ENCODE data around the gene LCN2. TPM values are rescaled to one million over a fixed set of nuclear protein-coding genes. Genes with fewer than 3 reads are reported as not detected.
A peak's percentile ranks its signal among the peaks of the same experiment; 100 is the strongest.

Gene LCN2
- total and polyA plus RNA-seq, 7 experiments from 2014 or later = not detected

GRCh38 chr9:128102861-128103588 lies 46.2 kb upstream of the LCN2 start:
- no peaks in the 10 kb centered on the region for H3K27me3 ChIP-seq (ENCODE audit: control insufficient read depth in 2 of 2, insufficient read depth in 2 of 2, low read length in 2 of 2)
- Mint-ChIP-seq H3K4me1 (peaks cover 37 to 74% (median 52%) of the 10 kb centered on the region in 7 donors), H3K9me3 (no peaks in the 10 kb centered on the region), H3K27me3 (no peaks in the 10 kb centered on the region), H3K36me3 (peaks cover 10 to 38% (median 11%) of the 10 kb centered on the region in 5 donors), H3K27ac (peak overlapping the region; percentile 25 to 89 (median 73)), H3K4me3 (peak overlapping the region in 6 of 10 donors; percentile 24 to 56 (median 36))
- H3K9me3 ChIP-seq (ENCODE audit: control insufficient read depth in 2 of 3, low read length in 3 of 3) = no peaks in the 10 kb centered on the region
- peak in 1 of 9 donors; percentile 19 for DNase-seq
- H3K4me3 ChIP-seq (ENCODE audit: low read length) = no peak overlapping the region
- ATAC-seq = peak; percentile 13
- peaks cover 5 to 62% (median 30%) of the 10 kb centered on the region in 3 experiments for H3K36me3 ChIP-seq (ENCODE audit: control insufficient read depth in 2 of 3, insufficient read depth in 3 of 3, low read length in 3 of 3)
- intact Hi-C loops (cut with micrococcal nuclease) = loop anchor here in 1 of 2 donors (1.0 to 2.0 kb wide), 4 partner anchors 10 to 160 kb away; partner anchors contain the start of gene SLC25A25
- peak overlapping the region; percentile 3 for H3K27ac ChIP-seq (ENCODE audit: low read depth, low read length)
- CTCF ChIA-PET = interaction anchor here (0.6 to 2.1 kb wide), 9 partner anchors 10 to 68 kb away, joined by 3 to 10 read pairs (median 3); no protein-coding TSS in a partner anchor
- POLR2A ChIA-PET = interaction anchor here (1.0 to 1.4 kb wide), 4 partner anchors 9 to 121 kb away, joined by 3 to 4 read pairs (median 3); no protein-coding TSS in a partner anchor
- peaks cover 6 to 45% of the 10 kb centered on the region in 2 donors for H3K4me1 ChIP-seq (ENCODE audit: control insufficient read depth in 2 of 2, insufficient read depth in 2 of 2, low read length in 2 of 2)

DNA sequence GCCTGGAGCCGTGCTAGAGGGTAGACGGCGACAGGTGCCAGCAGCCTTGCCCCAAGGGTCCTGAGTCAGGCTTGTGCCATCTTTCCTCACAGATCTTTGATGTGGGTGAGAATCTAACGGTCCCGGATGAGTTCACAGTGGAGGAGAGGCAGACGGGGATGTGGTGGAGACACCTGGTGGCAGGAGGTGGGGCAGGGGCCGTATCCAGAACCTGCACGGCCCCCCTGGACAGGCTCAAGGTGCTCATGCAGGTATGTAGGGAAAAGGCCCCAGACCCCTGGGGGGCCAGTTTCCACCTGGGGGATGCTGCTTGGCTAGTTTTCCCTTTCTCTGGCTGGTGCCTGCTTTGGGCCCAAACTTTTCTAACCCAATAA lies 45.7 kb upstream of the LCN2 start:
- Histone ChIP-seq H3K36me3 (ENCODE audit: control insufficient read depth in 2 of 3, insufficient read depth in 3 of 3, low read length in 3 of 3) (peaks cover 5 to 67% (median 32%) of the 10 kb centered on the region in 3 experiments), H3K27ac (ENCODE audit: low read depth, low read length) (peak overlapping the region; percentile 3), H3K27me3 (ENCODE audit: control insufficient read depth in 2 of 2, insufficient read depth in 2 of 2, low read length in 2 of 2) (no peaks in the 10 kb centered on the region), H3K4me1 (ENCODE audit: control insufficient read depth in 2 of 2, insufficient read depth in 2 of 2, low read length in 2 of 2) (peaks cover 6 to 41% of the 10 kb centered on the region in 2 donors), H3K4me3 (ENCODE audit: low read length) (no peak overlapping the region), H3K9me3 (ENCODE audit: control insufficient read depth in 2 of 3, low read length in 3 of 3) (no peaks in the 10 kb centered on the region)
- peak overlapping the region in 7 of 10 donors; percentile 5 to 56 (median 36) for H3K4me3 Mint-ChIP-seq
- ChIA-PET POLR2A (interaction anchor here (1.0 to 2.2 kb wide), 4 partner anchors 9 to 32 kb away, joined by 3 to 9 read pairs (median 4); no protein-coding TSS in a partner anchor), CTCF (interaction anchor here (0.6 to 2.1 kb wide), 8 partner anchors 11 to 67 kb away, joined by 3 to 10 read pairs (median 4); no protein-coding TSS in a partner anchor)
- peak overlapping the region in 8 of 9 donors; percentile 60 to 89 (median 74) for H3K27ac Mint-ChIP-seq
- no peaks in the 10 kb centered on the region for H3K9me3 Mint-ChIP-seq
- H3K4me1 Mint-ChIP-seq = peaks cover 36 to 68% (median 46%) of the 10 kb centered on the region in 7 donors
- DNase-seq = peak in 7 of 9 donors; percentile 27 to 52 (median 50)
- H3K36me3 Mint-ChIP-seq = peaks cover 10 to 38% (median 11%) of the 10 kb centered on the region in 5 donors
- intact Hi-C loops (cut with micrococcal nuclease) = loop anchor here in 1 of 2 donors (1.0 to 2.0 kb wide), 4 partner anchors 10 to 160 kb away; partner anchors contain the start of gene SLC25A25
- H3K27me3 Mint-ChIP-seq = no peaks in the 10 kb centered on the region
- peak; percentile 77 for ATAC-seq

GRCh38 chr9:128104171-128104618 lies 45.1 kb upstream of the LCN2 start:
- Histone ChIP-seq H3K27ac (ENCODE audit: low read depth, low read length) (peak overlapping the region; percentile 3), H3K27me3 (ENCODE audit: control insufficient read depth in 2 of 2, insufficient read depth in 2 of 2, low read length in 2 of 2) (no peaks in the 10 kb centered on the region), H3K4me1 (ENCODE audit: control insufficient read depth in 2 of 2, insufficient read depth in 2 of 2, low read length in 2 of 2) (peaks cover 6 to 35% of the 10 kb centered on the region in 2 donors), H3K36me3 (ENCODE audit: control insufficient read depth in 2 of 3, insufficient read depth in 3 of 3, low read length in 3 of 3) (peaks cover 5 to 73% (median 32%) of the 10 kb centered on the region in 3 experiments), H3K9me3 (ENCODE audit: control insufficient read depth in 2 of 3, low read length in 3 of 3) (no peaks in the 10 kb centered on the region), H3K4me3 (ENCODE audit: low read length) (no peak overlapping the region)
- H3K4me3 Mint-ChIP-seq = peak overlapping the region in 1 of 10 donors; percentile 2
- ChIA-PET CTCF (interaction anchor here (0.7 to 2.0 kb wide), 6 partner anchors 8 to 129 kb away, joined by 3 to 6 read pairs (median 4); no protein-coding TSS in a partner anchor), POLR2A (interaction anchor here (0.7 to 2.2 kb wide), 2 partner anchors 12 to 356 kb away, joined by 3 to 9 read pairs; no protein-coding TSS in a partner anchor)
- DNase-seq (no peak), ATAC-seq (no peak)
- H3K9me3 Mint-ChIP-seq = no peaks in the 10 kb centered on the region
- H3K36me3 Mint-ChIP-seq = peaks cover 10 to 38% (median 11%) of the 10 kb centered on the region in 5 donors
- intact Hi-C loops (cut with micrococcal nuclease) = no loop called here
- peaks cover 30 to 62% (median 40%) of the 10 kb centered on the region in 7 donors for H3K4me1 Mint-ChIP-seq
- peak overlapping the region in 4 of 9 donors; percentile 45 to 84 (median 70) for H3K27ac Mint-ChIP-seq
- no peaks in the 10 kb centered on the region for H3K27me3 Mint-ChIP-seq

DNA sequence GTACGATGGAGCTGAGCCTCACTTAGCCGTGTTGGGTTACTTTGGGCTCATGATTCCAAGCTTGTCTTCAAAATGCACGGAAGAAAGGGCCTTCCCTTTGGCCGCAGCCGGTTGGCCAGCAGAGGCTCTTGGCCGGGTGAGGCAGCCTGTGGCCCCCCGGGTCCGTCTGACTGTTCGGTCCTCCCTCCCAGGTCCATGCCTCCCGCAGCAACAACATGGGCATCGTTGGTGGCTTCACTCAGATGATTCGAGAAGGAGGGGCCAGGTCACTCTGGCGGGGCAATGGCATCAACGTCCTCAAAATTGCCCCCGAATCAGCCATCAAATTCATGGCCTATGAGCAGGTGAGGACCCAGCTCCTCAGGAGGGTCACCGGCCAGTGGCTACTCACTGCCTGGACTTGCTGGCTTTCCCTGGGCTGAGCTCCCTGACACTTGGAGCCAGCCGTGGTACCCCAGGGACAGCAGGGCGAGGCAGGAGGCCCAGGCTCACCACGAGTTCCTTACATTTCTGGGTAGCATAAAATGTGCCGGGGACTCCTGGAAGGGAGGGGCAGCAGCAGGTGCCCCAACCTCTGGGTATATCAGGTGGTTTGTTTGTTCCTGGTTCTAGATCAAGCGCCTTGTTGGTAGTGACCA lies 43.6 kb upstream of the LCN2 start:
- Histone ChIP-seq H3K27ac (ENCODE audit: low read depth, low read length) (no peak overlapping the region), H3K9me3 (ENCODE audit: control insufficient read depth in 2 of 3, low read length in 3 of 3) (no peaks in the 10 kb centered on the region), H3K4me3 (ENCODE audit: low read length) (no peak overlapping the region), H3K4me1 (ENCODE audit: control insufficient read depth in 2 of 2, insufficient read depth in 2 of 2, low read length in 2 of 2) (peaks cover 6 to 24% of the 10 kb centered on the region in 2 donors), H3K27me3 (ENCODE audit: control insufficient read depth in 2 of 2, insufficient read depth in 2 of 2, low read length in 2 of 2) (no peaks in the 10 kb centered on the region), H3K36me3 (ENCODE audit: control insufficient read depth in 2 of 3, insufficient read depth in 3 of 3, low read length in 3 of 3) (peaks cover 5 to 80% (median 33%) of the 10 kb centered on the region in 3 experiments)
- ChIA-PET CTCF (interaction anchor here (0.6 to 1.4 kb wide), 5 partner anchors 13 to 131 kb away, joined by 3 to 6 read pairs (median 4); no protein-coding TSS in a partner anchor), POLR2A (interaction anchor here (0.6 to 2.2 kb wide), 3 partner anchors 13 to 131 kb away, joined by 3 to 9 read pairs (median 5); no protein-coding TSS in a partner anchor)
- H3K4me3 Mint-ChIP-seq = peak overlapping the region in 1 of 10 donors; percentile 45
- peak overlapping the region in 3 of 9 donors; percentile 2 to 84 (median 41) for H3K27ac Mint-ChIP-seq
- DNase-seq = no peak
- intact Hi-C loops (cut with micrococcal nuclease) = no loop called here
- ATAC-seq = no peak
- H3K9me3 Mint-ChIP-seq = no peaks in the 10 kb centered on the region
- H3K27me3 Mint-ChIP-seq = no peaks in the 10 kb centered on the region
- peaks cover 10 to 44% (median 16%) of the 10 kb centered on the region in 5 donors for H3K36me3 Mint-ChIP-seq
- peaks cover 23 to 52% (median 33%) of the 10 kb centered on the region in 7 donors for H3K4me1 Mint-ChIP-seq

GRCh38 chr9:128106181-128106939 lies 42.9 kb upstream of the LCN2 start:
- no peak overlapping the region for H3K27ac ChIP-seq (ENCODE audit: low read depth, low read length)
- Mint-ChIP-seq H3K36me3 (peaks cover 4 to 39% (median 14%) of the 10 kb centered on the region in 5 donors), H3K4me3 (peak overlapping the region in 6 of 10 donors; percentile 2 to 63 (median 38)), H3K4me1 (peaks cover 18 to 46% (median 33%) of the 10 kb centered on the region in 7 donors), H3K27ac (peak overlapping the region in 8 of 9 donors; percentile 31 to 87 (median 77)), H3K27me3 (no peaks in the 10 kb centered on the region), H3K9me3 (no peaks in the 10 kb centered on the region)
- H3K36me3 ChIP-seq (ENCODE audit: control insufficient read depth in 2 of 3, insufficient read depth in 3 of 3, low read length in 3 of 3) = peaks cover 5 to 73% (median 38%) of the 10 kb centered on the region in 3 experiments
- ATAC-seq = peak; percentile 28
- ChIA-PET CTCF (interaction anchor here (0.6 to 1.4 kb wide), 8 partner anchors 9 to 164 kb away, joined by 3 to 6 read pairs (median 3); no protein-coding TSS in a partner anchor), POLR2A (interaction anchor here (1.0 kb wide), 1 partner anchor 34 kb away, joined by 3 read pairs; no protein-coding TSS in a partner anchor)
- H3K9me3 ChIP-seq (ENCODE audit: control insufficient read depth in 2 of 3, low read length in 3 of 3) = no peaks in the 10 kb centered on the region
- H3K4me1 ChIP-seq (ENCODE audit: control insufficient read depth in 2 of 2, insufficient read depth in 2 of 2, low read length in 2 of 2) = peaks cover 6 to 24% of the 10 kb centered on the region in 2 donors
- no peaks in the 10 kb centered on the region for H3K27me3 ChIP-seq (ENCODE audit: control insufficient read depth in 2 of 2, insufficient read depth in 2 of 2, low read length in 2 of 2)
- intact Hi-C loops (cut with micrococcal nuclease) = no loop called here
- peak in 1 of 9 donors; percentile 32 for DNase-seq
- H3K4me3 ChIP-seq (ENCODE audit: low read length) = no peak overlapping the region

Measured in naive thymus-derived CD4-positive, alpha-beta T cell (primary cell).